GM19463 (cell line): ENCODE data around the gene LIPH.
"Not testable (repeated sequence)": the region's sequence is repeated elsewhere in the genome, so short reads cannot be mapped to it uniquely, and the experiment has no call there.

Source experiments
- ATAC-seq: cut with Tn5 transposase; IDR thresholded peaks from one replicate; pipeline ENCODE4 v1.9.1; 2021; ENCODE audit warnings: mild to moderate bottlenecking, moderate library complexity; ENCODE audit not compliant: unreplicated experiment

The LIPH gene

DNA sequence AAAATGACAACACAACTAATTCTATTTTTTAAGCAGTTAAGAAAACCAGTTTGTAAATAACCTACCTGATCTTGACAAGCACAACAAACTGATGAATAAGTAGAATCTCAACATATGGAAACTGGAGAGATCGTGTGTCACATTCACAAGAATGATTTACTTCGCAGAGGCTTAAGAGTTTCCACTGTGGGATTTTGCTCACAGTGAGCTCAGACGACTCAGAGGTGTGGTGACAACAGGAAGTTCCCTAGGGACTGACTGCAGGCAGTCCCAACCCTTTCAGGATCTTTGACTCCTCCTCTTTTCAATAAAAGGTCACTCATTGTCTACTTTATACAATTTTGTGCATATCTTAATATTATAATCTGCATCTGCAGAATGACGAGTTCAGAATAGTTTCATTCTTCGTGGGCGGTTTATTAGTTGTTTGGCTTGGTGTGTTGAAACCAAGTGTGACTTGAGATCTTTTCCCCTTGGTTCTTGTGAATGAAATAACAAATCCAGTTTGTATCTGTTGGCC is at the start of gene LIPH:
Gene LIPH (minus strand): TSS at position 231 of the 520 bp plus-strand sequence. CDS start 117 bp downstream, at position 114.
- peak; percentile 91 for ATAC-seq

DNA sequence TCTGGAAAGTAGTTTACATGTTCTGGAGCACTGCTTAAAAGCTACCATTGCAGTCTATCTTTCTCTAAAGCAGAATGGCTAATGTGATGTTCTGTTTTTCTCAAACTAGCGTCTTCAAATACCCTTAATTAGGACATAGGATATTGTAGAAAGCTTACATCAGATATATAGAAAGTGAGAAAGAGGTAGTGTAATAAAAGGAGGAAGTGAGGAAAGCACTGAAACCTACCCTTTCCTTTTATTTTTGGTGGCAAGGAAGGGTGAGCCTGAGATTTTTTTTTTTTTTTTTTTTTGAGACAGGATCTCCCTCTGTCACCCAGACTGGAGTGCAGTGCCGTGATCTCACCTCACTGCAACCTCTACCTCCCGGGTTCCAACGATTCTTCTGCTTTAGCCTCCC is 43.1 kb upstream of the LIPH start:
- ATAC-seq, result no peak

DNA sequence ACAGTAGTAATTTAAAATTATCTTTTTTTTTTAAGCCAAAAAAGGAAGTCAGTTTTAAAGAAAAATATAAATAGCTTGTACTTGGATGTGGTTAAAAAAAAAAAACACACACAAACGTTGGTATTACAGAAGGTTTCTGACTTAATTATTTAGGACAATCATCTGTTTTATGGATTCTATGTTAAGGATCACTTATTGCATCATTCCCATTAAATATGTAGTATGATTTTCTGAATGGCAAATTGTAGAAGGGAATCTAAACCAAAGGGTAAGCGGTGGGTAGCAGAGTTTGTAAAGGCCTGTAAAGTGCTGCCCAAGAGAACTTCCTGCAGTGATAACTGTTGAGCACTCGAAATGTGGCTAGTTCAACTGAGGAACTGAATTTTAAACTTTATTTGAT is 41.7 kb upstream of the LIPH start:
- ATAC-seq, result no peak

DNA sequence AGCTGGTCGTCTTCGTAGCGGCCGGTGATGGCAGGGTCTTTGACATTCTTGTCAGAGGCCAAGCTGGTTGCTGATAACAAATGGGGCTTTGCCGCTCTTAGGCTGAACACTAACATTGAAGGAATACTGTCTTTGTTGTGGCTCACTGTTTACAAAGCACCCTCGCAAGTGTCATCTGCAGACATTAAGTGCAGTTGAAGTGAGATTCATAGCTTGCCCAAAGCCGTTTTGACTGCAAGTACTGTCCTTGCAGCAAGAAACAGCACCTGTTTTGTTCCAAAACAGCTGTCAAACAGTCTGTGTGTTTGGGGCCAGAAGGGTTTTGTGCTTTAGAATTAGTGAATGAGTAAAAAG is 34.3 kb upstream of the LIPH start:
- no peak for ATAC-seq

DNA sequence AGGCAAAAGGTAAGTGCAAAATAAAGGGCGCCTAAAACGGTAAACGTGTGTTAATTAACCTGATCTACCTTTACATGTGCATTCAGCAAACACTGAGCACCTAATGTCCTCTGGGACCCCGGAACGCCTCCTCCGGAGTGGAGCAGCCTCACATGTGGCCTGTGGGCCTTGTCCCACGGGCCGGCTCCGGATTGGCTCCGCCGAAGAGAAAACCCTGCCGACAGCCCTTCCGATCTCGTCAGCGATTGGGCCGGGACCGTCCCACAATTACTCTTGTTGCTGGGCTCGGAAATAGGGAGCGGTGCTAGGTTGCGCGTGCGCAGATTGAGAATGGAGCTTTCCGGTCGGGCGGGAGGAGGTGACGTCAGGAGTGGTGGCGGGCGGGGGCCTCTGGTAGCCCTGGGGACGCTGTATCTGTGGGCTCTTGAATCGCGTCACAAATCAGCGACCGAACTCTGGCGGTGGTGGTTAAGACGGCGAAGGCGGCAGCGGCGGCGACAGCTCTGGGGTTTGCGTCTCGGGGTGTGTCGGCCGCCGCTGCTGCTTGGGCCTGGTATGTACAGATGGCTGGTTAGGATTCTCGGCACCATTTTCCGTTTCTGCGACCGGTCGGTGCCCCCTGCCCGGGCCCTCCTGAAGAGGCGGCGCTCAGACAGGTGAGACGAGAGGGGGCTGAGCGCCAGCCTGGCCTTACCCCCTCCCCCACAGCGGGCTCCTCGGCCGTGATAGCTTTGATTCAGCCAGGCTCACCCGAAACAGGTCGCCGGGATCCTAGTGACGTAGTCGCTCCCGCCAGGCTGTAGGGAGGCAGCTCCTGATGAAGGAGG is 33.7 kb upstream of the LIPH start, which contains the start of gene SENP2:
Gene SENP2 (plus strand): TSS at position 437 of the 827 bp plus-strand sequence. CDS start 119 bp downstream, at position 556.
- ATAC-seq, result peak; percentile 94

DNA sequence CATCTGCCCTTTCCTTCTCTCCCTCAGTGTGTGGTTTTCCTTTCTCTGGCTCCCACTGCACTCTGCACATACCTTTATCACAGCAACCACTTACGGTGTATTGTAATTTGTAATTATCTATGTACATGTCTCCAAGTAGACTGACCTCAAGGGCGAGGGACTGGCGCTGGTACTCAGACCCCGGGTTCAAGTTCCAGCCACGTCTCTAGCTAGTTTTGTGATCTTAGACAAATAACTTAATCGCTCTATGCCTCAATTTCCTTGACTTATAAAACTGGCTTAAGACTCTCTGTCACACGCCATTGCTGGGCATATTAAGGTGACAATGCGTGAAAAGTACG is 33.1 kb upstream of the LIPH start:
- no peak for ATAC-seq

DNA sequence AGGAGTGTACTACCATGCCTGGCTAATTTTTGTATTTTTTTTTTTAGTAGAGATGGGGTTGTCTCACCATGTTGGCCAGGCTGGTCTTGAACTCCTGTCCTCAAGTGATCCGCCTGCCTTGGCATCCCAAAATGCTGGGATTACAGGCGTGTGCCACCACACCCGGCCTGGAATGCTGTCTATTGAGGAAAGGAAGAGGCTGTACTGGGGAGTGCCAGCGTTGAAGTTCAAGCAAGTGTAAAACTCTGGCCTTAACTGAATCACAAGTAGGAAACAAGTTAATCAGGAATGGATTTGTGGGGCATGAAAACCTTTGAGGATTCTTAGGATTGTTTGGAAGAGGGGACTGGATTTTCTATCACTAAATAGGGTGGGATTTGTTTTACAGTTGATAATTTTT is 32.3 kb upstream of the LIPH start:
- ATAC-seq, result no peak

DNA sequence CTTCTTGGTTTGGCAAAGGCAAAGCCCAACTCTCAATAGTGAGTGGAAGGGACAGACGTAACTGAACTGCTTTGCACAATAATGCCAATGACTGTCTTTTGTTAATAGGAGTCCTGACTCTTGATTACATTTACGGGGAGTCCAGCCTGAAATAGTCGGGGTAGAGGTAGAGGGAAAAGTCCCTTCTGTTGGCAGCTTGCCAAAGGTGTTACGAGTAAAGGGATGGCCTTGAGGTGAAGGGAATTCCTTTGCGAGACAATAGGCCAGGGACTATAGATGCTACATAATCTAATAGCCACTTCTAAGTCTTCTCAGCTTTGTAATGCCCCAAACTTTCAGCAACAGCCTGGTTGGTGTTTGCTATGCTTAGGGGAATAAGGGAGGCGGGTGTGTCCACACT is 31.5 kb upstream of the LIPH start:
- no peak for ATAC-seq

DNA sequence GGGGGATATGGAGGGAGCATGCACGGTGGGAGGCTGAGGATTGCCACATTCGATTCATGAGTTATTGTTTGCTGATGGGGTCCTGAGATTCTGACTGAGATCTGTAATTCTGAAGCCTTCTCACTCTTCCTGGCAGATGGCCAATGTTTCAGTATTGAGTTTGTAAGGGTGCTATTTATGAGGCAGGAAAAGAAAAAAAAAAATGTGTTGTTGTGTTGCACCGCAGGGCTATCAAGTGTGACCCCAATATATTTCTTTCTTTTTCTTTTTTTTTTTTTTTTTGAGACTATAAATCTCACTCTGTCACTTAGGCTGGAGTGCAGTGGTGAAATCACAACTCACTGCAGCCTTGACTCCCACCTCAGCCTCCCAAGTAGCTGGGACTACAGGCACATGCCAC is 30.5 kb upstream of the LIPH start:
- ATAC-seq, result no peak

DNA sequence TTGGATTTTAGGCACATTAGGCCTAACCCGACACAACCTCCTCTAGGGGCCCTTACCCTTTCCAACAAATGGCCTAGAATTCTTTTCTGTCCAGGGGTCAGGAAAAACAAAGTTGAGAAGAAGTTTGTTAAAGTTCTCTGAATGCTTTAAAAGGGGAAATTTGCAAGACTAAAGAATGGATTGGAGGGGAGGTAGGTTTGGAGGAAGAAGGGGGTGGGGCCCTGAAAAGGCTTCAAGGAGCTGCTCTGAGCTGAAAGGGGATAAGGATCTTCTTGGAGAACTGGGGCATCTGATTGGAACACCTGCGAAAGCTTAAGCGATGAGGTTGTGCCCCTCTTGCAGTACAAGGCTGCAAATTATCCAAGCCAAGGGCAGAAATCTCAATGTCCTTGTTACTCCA is 29.8 kb upstream of the LIPH start:
- no peak for ATAC-seq

DNA sequence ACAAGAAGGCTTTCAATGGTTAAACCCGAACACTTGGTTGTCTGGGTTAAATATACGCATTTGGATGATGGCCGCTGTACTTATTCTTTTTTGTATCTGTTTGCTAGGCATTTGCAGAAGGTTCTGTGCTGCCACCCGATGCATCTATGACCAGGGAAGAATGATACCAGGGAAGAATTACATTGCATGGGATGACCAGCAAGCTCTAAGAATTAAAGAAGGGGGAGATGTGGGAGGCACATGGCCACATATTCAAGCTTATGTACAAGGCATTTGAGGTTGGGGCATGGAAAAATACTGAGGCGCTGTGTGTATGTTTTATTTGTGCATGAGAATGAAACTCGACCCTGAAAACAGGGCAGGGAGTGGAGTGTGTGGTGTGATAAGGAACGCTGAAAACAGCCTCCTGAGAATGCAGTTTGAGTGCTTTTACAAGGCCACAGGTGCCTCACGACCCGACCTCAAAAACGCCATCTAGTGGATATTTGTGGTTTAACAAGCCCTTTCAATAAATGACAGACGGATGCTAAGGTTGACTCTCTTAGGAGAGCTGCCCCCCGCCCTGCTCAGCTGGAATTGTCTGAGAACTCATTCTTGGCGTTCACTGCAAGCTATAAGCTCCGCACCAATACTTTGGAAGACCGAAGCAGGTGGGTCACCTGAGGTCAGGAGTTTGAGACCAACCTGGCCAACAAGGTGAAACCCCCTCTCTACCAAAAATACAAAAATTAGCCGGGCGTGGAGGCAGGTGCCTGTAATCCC is 22.9 kb upstream of the LIPH start:
- peak; percentile 42 for ATAC-seq

DNA sequence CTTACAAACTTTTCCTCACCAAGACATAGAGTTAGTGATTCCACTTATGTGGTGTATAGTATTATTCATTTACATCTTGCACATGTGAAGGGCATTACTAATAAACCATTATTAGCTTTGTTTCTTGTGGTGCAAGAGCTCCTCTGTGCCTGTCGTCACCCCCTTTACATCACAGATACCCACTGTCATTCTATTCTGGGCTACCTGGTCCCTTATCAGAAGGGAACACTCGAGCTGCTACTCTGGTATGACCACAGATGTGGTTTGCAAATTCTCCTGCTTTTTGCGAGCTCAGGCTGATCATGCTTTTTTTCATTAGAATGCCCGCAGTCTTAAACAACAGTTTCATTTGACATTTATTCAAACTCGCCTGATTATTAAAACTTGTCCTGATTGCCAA is 19.8 kb upstream of the LIPH start:
- ATAC-seq, result no peak

DNA sequence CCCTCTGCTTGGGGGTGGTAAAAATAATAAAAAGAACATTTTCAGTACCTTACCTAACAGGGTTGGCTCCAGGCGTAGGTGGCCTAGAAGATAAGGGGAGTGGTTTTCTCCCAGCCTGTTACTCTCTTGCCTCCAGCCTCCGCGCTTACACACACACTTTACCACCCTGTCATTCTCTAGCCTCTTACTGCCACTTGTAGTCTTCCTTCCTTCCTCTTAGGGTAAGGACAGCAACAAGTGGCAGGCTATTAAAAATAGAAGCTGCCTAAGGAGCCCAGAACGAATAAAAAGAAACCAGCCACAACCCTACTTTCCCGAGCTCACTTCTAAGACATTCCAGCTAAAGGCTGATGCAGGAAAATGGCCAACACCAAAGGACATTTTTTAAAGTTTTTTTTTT is 9.6 kb upstream of the LIPH start:
- ATAC-seq, result no peak

DNA sequence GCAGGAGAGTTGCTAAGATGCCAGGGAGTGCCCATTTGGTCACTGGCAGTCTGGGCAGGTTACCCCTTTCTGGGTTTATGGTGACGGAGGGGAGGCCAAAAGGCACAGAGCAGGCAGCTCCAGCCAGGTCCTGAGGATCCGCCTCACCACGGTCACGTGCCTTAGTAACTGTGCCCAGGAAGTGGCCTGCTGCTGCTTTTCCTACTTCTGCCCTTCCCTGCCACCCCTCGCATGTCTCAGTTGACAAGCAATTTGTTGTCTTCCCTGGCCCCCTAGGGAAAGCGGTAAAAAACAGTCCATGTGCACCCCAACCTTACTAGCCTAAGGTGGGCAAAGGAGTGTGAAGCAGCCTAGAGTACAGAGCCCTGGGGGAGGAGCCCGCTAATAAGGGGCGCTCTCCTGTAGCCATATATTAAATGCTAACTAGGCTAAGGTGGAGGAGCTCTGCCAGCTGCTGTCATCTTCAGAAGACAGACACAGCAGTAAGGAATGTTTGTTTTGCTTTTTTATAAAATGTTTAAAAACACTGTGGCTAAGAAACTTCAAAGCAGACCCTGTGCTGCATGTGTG is 9.1 kb upstream of the LIPH start:
- ATAC-seq, result no peak

DNA sequence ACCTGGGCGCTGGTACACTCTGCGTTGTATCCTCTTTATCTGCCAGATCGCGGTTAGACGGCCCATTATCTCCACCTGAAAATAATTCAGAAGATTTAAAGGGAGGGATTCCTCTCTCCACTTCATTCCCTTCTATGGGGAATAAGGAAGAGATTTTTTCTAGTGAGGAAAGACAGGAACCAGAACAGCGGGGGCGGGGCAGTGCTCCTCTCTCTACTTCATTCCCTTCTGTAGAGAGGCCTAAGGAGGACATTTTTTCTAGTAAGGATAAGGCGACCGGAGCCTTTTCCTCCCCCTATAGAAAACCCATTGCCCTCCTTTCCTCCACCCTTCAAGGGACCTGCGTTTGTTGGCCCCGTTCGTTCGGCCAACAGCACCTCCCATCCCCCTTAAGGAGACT is 8.3 kb upstream of the LIPH start:
- no peak for ATAC-seq

DNA sequence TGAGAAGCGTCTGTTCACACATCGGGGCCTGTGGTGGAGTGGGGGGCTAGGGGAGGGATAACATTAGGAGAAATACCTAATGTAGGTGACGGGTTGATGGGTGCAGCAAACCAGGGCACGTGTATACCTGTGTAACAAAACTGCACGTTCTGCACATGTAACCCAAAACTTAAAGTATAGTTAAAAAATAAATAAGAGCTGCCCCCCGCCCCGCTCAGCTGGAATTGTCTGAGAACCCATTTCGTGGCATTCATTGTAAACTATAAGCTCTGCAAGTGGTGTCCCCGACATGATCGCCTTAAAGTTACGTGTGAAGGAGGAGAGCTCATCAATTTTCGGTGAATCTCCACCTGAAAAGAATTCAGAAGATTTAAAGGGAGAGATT is 7.3 kb upstream of the LIPH start:
- ATAC-seq, result no peak

DNA sequence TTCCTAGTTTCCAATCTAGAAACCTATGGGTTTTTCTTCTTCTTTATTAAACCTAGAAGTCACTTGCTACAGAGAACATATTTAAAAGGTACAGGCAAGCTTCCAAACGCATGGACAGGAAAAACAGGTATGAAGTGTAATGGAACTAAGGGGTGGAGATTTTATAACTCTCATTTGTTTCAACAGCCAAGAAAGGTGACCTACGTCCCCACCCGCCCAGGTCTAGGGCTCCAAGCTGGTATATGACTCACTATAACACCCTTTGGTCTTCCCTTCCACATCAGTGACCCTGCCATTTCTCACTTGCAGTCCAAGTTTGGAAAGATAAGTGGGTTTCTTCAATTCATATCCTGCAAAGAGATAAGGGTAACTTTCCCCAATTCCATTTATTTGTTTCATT is 6.0 kb upstream of the LIPH start:
- ATAC-seq, result no peak

DNA sequence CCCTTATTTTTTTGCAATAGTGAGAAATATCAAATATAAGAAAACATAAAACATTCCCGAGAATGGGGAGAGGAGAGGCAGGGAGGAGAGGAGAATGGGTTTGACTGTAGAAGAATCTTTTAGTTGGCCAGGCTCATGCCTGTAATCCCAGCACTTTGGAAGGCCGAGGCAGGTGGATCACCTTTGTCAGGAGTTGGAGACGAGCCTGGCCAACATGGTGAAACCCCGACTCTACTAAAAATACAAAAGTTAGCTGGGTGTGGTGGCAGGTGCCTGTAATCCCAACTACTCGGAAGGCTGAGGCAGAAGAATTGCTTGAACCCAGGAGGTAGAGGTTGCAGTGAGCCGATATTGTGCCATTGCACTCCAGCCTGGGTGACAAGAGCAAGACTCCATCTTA is 4.3 kb upstream of the LIPH start:
- ATAC-seq, result not testable (repeated sequence)

DNA sequence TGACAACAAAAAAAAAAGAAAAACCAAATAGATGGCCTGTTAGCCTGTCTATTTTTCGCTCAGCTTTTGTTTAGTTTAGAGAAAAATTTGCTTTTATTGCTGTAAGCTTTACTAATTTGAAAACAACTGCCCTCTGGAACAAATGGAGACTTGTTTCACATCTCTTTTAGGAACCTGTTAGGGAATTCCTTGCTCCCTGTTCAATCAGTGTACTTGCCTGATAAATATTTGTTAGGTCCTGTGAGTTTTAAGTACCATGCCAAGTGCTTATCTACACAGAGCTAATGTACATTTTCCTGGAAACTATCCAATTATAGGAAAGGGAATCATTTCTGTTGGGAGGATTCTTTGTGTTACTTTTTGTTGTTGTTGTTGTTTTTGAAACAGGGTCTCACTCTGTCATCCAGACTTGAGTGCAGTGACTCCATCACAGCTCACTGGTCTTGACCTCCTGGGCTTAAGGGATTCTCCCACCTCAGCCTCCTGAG is 3.5 kb upstream of the LIPH start:
- ATAC-seq, result no peak

DNA sequence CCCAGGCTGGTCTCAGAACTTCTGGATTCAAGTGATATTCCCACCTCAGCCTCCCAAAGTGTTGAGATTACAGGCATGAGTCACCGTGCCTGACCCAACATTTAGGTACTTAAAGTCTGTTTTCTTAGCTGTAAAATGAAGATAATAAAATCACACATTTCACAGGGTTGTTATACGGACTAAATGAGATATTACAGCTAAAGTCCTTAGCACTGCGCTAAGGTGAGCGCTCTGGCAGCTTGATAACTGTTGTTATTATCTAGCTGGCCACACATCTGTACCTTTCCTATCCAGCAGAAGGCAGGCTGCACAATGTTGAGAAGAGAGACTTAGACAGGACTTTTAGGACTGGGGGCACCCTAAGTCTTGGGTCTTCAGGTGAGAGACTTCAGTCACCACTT is 2.7 kb upstream of the LIPH start:
- ATAC-seq, result no peak

DNA sequence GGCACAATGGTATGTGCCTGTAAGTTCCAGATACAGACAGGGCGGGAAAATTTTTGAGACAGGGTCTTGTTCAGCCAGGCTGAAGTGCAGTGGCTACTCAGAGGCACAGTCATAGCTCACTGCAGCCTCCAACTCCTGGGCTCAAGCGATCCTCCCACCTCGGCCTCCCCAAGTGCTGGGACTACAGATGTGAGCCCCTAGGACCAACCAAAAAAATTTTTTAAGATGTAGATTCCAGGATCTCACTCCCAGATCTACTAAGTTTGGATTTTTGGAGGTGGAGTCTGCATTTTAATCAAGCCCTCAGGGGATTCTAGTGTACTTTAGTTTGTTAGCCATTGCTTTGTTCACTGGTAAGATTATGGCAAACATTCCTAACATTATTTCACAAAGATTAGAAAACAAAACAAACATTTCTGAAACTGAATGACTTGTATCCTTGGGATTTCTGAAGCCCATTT is 2.7 kb downstream of the LIPH start:
- ATAC-seq, result no peak

DNA sequence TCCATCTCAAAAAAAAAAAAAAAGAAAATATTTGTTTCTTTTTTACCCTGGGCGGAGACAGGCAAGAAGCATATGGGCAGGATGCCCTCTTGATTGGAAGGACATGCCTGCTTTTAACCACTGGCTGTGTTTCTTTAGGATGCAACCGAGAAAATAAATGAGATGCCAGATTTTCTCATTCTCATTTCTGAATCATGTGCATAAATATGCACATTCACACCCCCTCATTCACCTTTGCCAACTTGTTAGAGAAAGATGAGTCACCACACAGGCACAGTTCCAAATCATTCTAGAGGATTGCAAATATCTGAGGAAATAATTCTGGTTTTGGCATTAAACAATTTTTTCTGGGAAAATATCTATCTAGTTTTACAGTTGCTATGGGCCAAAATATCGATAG is 3.3 kb downstream of the LIPH start:
- ATAC-seq, result no peak
